HepG2 (cell line): Measurements from ENCODE around the gene TTLL4. TPM values are rescaled to one million over a fixed set of nuclear protein-coding genes. Genes with fewer than 3 reads are reported as not detected.
A peak's percentile ranks its signal among the peaks of the same experiment; 100 is the strongest.

Experiments used
- ATF1 ChIP-seq: IDR thresholded peaks from 2 replicates; pipeline ENCODE4 v1.6.1; 2016; ENCODE audit warnings: mild to moderate bottlenecking, control low read depth
- FOXM1 ChIP-seq: sonication (generic); formaldehyde crosslinking; IDR thresholded peaks from 2 replicates; pipeline ENCODE4 v1.5.0; 2020; ENCODE audit warnings: missing genetic modification reagents
- MTA3 ChIP-seq: sonication (generic); formaldehyde crosslinking; IDR thresholded peaks from 2 replicates; pipeline ENCODE4 v1.4.0; 2020; ENCODE audit warnings: missing genetic modification reagents
- NFKBIZ ChIP-seq: IDR thresholded peaks from 2 replicates; pipeline ENCODE4 v1.6.1; 2018; ENCODE audit warnings: missing genetic modification reagents, missing compliant biosample characterization
- NONO ChIP-seq, 2 experiments: fragments of 450-650 bp in 1 of 2; sonication (generic) in 1 of 2; formaldehyde crosslinking in 1 of 2; IDR thresholded peaks in 1 of 2; conservative IDR thresholded peaks in 1 of 2; 2 replicates each; pipeline versions ENCODE4 v1.6.1 to v1.8.0; 2017 to 2022; ENCODE audit warnings: mild to moderate bottlenecking in 1 of 2, missing genetic modification reagents in 1 of 2, moderate library complexity in 1 of 2
- ZBTB7A ChIP-seq: sonication (generic); formaldehyde crosslinking; IDR thresholded peaks from 2 replicates; pipeline ENCODE4 v1.8.0; 2022; ENCODE audit warnings: mild to moderate bottlenecking, missing genetic modification reagents
- ZNF713 ChIP-seq: sonication (generic); formaldehyde crosslinking; IDR thresholded peaks from 2 replicates; pipeline ENCODE4 v1.4.0; 2020; ENCODE audit warnings: mild to moderate bottlenecking, missing genetic modification reagents
- ZSCAN20 ChIP-seq: sonication (generic); formaldehyde crosslinking; IDR thresholded peaks from 2 replicates; pipeline ENCODE4 v1.4.0; 2020; ENCODE audit warnings: missing genetic modification reagents, mild to moderate bottlenecking, borderline replicate concordance
- polyA plus RNA-seq, 8 experiments: library from polyadenylated mRNA; depleted of rRNA in 3 of 8; stranded (reverse) in 7 of 8; unstranded in 1 of 8; fragments of >200 nt; fragmentation: Illumina TruSeq in 4 of 8; extraction: Trizol in 4 of 8; gene quantifications; 2 replicates each; pipeline versions ENCODE4 v1.2.1 to v1.2.3, GENCODE V29; 2011 to 2016; ENCODE audit warnings: low read depth in 4 of 8, missing spikeins in 1 of 8, mixed read lengths in 1 of 8; ENCODE audit not compliant: insufficient read depth in 1 of 8
- total RNA-seq, 5 experiments: library from RNA; depleted of rRNA; stranded (reverse); fragments of >200 nt; fragmentation: Illumina TruSeq; extraction: Trizol; gene quantifications; 2 replicates each; pipeline ENCODE4 v1.2.3, GENCODE V29; 2016; ENCODE audit warnings: low read depth in 1 of 5
- TF ChIP-seq, protein P1 (sequence below): sonication (generic); formaldehyde crosslinking; IDR thresholded peaks from 2 replicates; pipeline ENCODE4 v1.4.0; 2020; ENCODE audit warnings: missing genetic modification reagents, borderline replicate concordance
- TF ChIP-seq, protein P2 (sequence below): sonication (generic); formaldehyde crosslinking; IDR thresholded peaks from 2 replicates; pipeline ENCODE4 v1.4.0; 2020; ENCODE audit warnings: missing genetic modification reagents
- TF ChIP-seq, protein P3 (sequence below): sonication (generic); formaldehyde crosslinking; IDR thresholded peaks from 2 replicates; pipeline ENCODE4 v1.4.0; 2020; ENCODE audit warnings: missing genetic modification reagents
- TF ChIP-seq, protein P4 (sequence below): sonication (generic); formaldehyde crosslinking; IDR thresholded peaks from 2 replicates; pipeline ENCODE4 v1.4.0; 2020; ENCODE audit warnings: mild to moderate bottlenecking, low read depth, missing genetic modification reagents
- TF ChIP-seq, protein P5 (sequence below): IDR thresholded peaks from 2 replicates; pipeline ENCODE4 v1.6.1; 2016; ENCODE audit warnings: missing genetic modification reagents, missing compliant biosample characterization
- TF ChIP-seq, protein P6 (sequence below): sonication (generic); formaldehyde crosslinking; IDR thresholded peaks from 2 replicates; pipeline ENCODE4 v1.8.0; 2022; ENCODE audit warnings: low read depth, missing genetic modification reagents

Gene TTLL4
- total and polyA plus RNA-seq, 2 of the 13 experiments (the other 11 are each of a cell fraction or from before 2014, with no cell fraction given), result 77.5 to 84.6 TPM

DNA sequence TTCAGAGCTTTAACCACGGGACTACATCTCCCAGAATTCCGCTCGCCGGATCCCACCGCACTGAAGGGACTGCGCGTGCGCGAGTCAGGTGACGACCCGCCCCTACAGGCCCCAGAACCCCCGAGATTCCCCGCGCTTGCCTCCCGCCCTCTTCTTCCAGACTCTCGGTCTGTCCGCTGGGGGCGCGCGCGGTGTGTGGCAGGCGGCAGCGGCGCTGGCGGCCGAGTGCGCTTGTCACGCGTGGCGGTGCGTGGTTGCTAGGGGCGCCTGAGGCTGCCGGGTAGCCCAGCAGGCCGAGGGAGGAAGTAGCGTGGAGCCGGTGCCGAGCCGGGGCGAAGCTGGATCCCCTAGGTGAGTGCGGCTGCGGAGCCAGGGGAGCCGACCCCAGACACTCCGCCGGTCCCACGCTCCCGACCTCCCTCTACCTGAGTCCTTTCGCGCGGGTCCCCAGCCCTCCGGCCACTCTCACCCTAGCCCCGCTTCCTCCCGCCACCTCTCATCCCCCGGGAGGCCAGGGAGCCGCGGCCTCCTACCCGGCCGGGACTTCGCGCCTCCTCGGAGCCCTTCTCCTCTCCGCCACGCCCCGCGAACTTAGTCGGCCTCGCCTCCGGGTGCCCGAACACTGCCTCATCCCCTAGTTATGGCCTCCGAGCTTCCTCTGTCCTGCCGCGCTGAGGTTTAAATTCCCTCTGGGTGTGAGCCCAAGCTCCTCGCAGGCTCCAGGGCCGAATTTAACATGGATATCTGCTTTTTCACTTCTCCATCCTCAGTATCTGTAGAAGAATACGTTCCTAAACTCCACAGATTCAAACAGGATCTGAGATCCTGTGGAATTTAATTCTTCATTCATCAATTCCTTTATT is at the start of gene TTLL4 (continued):
- TF ChIP-seq ATF1 (CRISPR knock-in tag), result no peak
- no peak for TF ChIP-seq MTA3 (CRISPR knock-in tag)
- TF ChIP-seq, protein P1, sequence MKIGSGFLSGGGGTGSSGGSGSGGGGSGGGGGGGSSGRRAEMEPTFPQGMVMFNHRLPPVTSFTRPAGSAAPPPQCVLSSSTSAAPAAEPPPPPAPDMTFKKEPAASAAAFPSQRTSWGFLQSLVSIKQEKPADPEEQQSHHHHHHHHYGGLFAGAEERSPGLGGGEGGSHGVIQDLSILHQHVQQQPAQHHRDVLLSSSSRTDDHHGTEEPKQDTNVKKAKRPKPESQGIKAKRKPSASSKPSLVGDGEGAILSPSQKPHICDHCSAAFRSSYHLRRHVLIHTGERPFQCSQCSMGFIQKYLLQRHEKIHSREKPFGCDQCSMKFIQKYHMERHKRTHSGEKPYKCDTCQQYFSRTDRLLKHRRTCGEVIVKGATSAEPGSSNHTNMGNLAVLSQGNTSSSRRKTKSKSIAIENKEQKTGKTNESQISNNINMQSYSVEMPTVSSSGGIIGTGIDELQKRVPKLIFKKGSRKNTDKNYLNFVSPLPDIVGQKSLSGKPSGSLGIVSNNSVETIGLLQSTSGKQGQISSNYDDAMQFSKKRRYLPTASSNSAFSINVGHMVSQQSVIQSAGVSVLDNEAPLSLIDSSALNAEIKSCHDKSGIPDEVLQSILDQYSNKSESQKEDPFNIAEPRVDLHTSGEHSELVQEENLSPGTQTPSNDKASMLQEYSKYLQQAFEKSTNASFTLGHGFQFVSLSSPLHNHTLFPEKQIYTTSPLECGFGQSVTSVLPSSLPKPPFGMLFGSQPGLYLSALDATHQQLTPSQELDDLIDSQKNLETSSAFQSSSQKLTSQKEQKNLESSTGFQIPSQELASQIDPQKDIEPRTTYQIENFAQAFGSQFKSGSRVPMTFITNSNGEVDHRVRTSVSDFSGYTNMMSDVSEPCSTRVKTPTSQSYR (CRISPR knock-in tag), result peak; percentile 45; the same call in 1 of the 2 replicates
- TF ChIP-seq, protein P2, sequence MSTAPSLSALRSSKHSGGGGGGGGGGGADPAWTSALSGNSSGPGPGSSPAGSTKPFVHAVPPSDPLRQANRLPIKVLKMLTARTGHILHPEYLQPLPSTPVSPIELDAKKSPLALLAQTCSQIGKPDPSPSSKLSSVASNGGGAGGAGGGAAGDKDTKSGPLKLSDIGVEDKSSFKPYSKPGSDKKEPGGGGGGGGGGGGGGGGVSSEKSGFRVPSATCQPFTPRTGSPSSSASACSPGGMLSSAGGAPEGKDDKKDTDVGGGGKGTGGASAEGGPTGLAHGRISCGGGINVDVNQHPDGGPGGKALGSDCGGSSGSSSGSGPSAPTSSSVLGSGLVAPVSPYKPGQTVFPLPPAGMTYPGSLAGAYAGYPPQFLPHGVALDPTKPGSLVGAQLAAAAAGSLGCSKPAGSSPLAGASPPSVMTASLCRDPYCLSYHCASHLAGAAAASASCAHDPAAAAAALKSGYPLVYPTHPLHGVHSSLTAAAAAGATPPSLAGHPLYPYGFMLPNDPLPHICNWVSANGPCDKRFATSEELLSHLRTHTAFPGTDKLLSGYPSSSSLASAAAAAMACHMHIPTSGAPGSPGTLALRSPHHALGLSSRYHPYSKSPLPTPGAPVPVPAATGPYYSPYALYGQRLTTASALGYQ (CRISPR knock-in tag), result no peak; the same call in 1 of the 2 replicates
- TF ChIP-seq, protein P3, sequence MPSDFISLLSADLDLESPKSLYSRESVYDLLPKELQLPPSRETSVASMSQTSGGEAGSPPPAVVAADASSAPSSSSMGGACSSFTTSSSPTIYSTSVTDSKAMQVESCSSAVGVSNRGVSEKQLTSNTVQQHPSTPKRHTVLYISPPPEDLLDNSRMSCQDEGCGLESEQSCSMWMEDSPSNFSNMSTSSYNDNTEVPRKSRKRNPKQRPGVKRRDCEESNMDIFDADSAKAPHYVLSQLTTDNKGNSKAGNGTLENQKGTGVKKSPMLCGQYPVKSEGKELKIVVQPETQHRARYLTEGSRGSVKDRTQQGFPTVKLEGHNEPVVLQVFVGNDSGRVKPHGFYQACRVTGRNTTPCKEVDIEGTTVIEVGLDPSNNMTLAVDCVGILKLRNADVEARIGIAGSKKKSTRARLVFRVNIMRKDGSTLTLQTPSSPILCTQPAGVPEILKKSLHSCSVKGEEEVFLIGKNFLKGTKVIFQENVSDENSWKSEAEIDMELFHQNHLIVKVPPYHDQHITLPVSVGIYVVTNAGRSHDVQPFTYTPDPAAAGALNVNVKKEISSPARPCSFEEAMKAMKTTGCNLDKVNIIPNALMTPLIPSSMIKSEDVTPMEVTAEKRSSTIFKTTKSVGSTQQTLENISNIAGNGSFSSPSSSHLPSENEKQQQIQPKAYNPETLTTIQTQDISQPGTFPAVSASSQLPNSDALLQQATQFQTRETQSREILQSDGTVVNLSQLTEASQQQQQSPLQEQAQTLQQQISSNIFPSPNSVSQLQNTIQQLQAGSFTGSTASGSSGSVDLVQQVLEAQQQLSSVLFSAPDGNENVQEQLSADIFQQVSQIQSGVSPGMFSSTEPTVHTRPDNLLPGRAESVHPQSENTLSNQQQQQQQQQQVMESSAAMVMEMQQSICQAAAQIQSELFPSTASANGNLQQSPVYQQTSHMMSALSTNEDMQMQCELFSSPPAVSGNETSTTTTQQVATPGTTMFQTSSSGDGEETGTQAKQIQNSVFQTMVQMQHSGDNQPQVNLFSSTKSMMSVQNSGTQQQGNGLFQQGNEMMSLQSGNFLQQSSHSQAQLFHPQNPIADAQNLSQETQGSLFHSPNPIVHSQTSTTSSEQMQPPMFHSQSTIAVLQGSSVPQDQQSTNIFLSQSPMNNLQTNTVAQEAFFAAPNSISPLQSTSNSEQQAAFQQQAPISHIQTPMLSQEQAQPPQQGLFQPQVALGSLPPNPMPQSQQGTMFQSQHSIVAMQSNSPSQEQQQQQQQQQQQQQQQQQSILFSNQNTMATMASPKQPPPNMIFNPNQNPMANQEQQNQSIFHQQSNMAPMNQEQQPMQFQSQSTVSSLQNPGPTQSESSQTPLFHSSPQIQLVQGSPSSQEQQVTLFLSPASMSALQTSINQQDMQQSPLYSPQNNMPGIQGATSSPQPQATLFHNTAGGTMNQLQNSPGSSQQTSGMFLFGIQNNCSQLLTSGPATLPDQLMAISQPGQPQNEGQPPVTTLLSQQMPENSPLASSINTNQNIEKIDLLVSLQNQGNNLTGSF, result 0 out of 2 replicates have a peak, but pooled peaks have one; percentile 23
- TF ChIP-seq, protein P4, sequence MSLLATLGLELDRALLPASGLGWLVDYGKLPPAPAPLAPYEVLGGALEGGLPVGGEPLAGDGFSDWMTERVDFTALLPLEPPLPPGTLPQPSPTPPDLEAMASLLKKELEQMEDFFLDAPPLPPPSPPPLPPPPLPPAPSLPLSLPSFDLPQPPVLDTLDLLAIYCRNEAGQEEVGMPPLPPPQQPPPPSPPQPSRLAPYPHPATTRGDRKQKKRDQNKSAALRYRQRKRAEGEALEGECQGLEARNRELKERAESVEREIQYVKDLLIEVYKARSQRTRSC, result no peak
- no peak for TF ChIP-seq FOXM1 (CRISPR knock-in tag)
- 0 out of 2 replicates have a peak, but pooled peaks have one; percentile 48 for TF ChIP-seq ZBTB7A (CRISPR knock-in tag)
- TF ChIP-seq ZSCAN20 (CRISPR knock-in tag), result peak; percentile 74; the same call in 1 of the 2 replicates
- TF ChIP-seq, protein P5, sequence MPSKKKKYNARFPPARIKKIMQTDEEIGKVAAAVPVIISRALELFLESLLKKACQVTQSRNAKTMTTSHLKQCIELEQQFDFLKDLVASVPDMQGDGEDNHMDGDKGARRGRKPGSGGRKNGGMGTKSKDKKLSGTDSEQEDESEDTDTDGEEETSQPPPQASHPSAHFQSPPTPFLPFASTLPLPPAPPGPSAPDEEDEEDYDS (CRISPR knock-in tag), result peak; percentile 51; the same call in 1 of the 2 replicates
- 0 out of 2 replicates have a peak, but pooled peaks have one; percentile 48 for TF ChIP-seq NFKBIZ (CRISPR knock-in tag)
- TF ChIP-seq NONO (IDR thresholded peaks at IDR 0.05), result no peak
- peak; percentile 98 for TF ChIP-seq NONO (CRISPR knock-in tag; conservative IDR thresholded peaks at IDR 0.05)
- TF ChIP-seq, protein P6, sequence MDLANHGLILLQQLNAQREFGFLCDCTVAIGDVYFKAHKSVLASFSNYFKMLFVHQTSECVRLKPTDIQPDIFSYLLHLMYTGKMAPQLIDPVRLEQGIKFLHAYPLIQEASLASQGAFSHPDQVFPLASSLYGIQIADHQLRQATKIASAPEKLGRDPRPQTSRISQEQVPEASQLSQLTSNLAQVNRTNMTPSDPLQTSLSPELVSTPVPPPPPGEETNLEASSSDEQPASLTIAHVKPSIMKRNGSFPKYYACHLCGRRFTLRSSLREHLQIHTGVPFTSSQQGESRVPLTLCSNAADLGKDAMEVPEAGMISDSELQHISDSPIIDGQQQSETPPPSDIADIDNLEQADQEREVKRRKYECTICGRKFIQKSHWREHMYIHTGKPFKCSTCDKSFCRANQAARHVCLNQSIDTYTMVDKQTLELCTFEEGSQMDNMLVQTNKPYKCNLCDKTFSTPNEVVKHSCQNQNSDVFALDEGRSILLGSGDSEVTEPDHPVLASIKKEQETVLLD (CRISPR knock-in tag), result no peak
- peak; percentile 88; the same call in 1 of the 2 replicates for TF ChIP-seq ZNF713 (CRISPR knock-in tag)
